Smooth muscle cell (in vitro differentiated cells): ENCODE measurements around the gene MAMLD1. TPM values are rescaled to one million over a fixed set of nuclear protein-coding genes. Genes with fewer than 3 reads are reported as not detected.

Source experiments
- DNase-seq: peaks from one replicate; lab custom pipeline; 2025; ENCODE audit not compliant: unreplicated experiment; lab: John Stamatoyannopoulos, UW
- H2AFZ ChIP-seq: fragments of 200-600 bp; sonication (generic); 2 replicates; pipeline ENCODE4 v1.6.0; 2016; ENCODE audit warnings: antibody characterized with exemption, low read depth, mild to moderate bottlenecking
- H3F3A ChIP-seq: fragments of 200-600 bp; sonication (generic); 2 replicates; pipeline ENCODE4 v1.6.0; 2017; ENCODE audit warnings: antibody characterized with exemption, low read depth
- H3K27ac ChIP-seq: fragments of 200-600 bp; sonication (generic); 2 replicates; pipeline ENCODE4 v1.5.1; 2016; ENCODE audit warnings: low read depth, mild to moderate bottlenecking
- H3K27me3 ChIP-seq: fragments of 200-600 bp; sonication (generic); 2 replicates; pipeline ENCODE4 v1.6.1; 2016; ENCODE audit warnings: low read depth, mild to moderate bottlenecking
- H3K36me3 ChIP-seq: fragments of 200-600 bp; sonication (generic); 2 replicates; pipeline ENCODE4 v1.5.1; 2016; ENCODE audit warnings: low read depth
- H3K4me1 ChIP-seq: fragments of 200-600 bp; sonication (generic); 2 replicates; pipeline ENCODE4 v1.5.1; 2016; ENCODE audit warnings: low read depth
- H3K4me2 ChIP-seq: fragments of 200-600 bp; sonication (generic); 2 replicates; pipeline ENCODE4 v1.6.0; 2016; ENCODE audit warnings: mild to moderate bottlenecking
- H3K4me3 ChIP-seq: fragments of 200-600 bp; sonication (generic); 2 replicates; pipeline ENCODE4 v1.5.1; 2016; ENCODE audit warnings: mild to moderate bottlenecking
- H3K79me2 ChIP-seq: fragments of 200-600 bp; sonication (generic); 2 replicates; pipeline ENCODE4 v1.6.0; 2016; ENCODE audit warnings: low read depth, mild to moderate bottlenecking
- H3K9ac ChIP-seq: fragments of 200-600 bp; sonication (generic); 2 replicates; pipeline ENCODE4 v1.6.0; 2016; ENCODE audit warnings: low read depth
- H3K9me3 ChIP-seq: fragments of 200-600 bp; sonication (generic); replicated peaks from 2 replicates; pipeline ENCODE4 v1.5.1; 2016; ENCODE audit warnings: low read depth
- H4K20me1 ChIP-seq: fragments of 200-600 bp; sonication (generic); 2 replicates; pipeline ENCODE4 v1.6.0; 2016; ENCODE audit warnings: low read depth
- CTCF ChIP-seq: fragments of 200-600 bp; sonication (generic); IDR thresholded peaks from 2 replicates; pipeline ENCODE4 v1.5.1; 2017; ENCODE audit warnings: borderline replicate concordance, mild to moderate bottlenecking, antibody characterized with exemption; ENCODE audit not compliant: insufficient read depth, poor library complexity, severe bottlenecking
- WGBS: methylation state at CpG from one replicate; pipeline ENCODE4 v1.1.7; 2016; ENCODE audit warnings: low lambda C conversion rate; 5-methylcytosine and 5-hydroxymethylcytosine counted together
- polyA plus RNA-seq: library from polyadenylated mRNA; unstranded; fragments of >200 nt; fragmentation: Nextera tagmentation; extraction: Ambion mirVana; gene quantifications from 2 replicates; pipeline ENCODE4 v1.2.1, GENCODE V29; 2016
- total RNA-seq: library from RNA; depleted of rRNA; stranded (reverse); fragments of >200 nt; gene quantifications from 2 replicates; pipeline ENCODE4 v1.2.3, GENCODE V29; 2014

Gene MAMLD1
- total and polyA plus RNA-seq, 2 experiments from 2014 or later = 2.4 to 3.8 TPM

GRCh38 chrX:150546711-150547153, 183.6 kb downstream of the MAMLD1 start:
- Histone ChIP-seq H3K9ac (no peak overlapping the region), H2AFZ (no peak overlapping the region), H3K4me3 (no peak overlapping the region)

GRCh38 chrX:150547375-150548115, 184.4 kb downstream of the MAMLD1 start:
- TF ChIP-seq CTCF = no peak
- Histone ChIP-seq H3K9ac (no peak overlapping the region), H3K27me3 (no peaks in the 10 kb centered on the region), H2AFZ (peak overlapping the region; percentile 82), H3F3A (no peaks in the 10 kb centered on the region), H3K36me3 (no peaks in the 10 kb centered on the region), H3K4me3 (peak overlapping the region; percentile 30), H3K27ac (no peak overlapping the region), H3K79me2 (no peaks in the 10 kb centered on the region), H3K4me1 (no peaks in the 10 kb centered on the region), H3K9me3 (no peaks in the 10 kb centered on the region), H3K4me2 (peak overlapping the region; percentile 79), H4K20me1 (no peaks in the 10 kb centered on the region)
- WGBS = 47% methylated on average over 41 of the region's 54 CpGs
- peak; percentile 7 for DNase-seq

More at GRCh38 chrX:150546711-150547153, 183.6 kb downstream of the MAMLD1 start:
- Histone ChIP-seq H3K4me1 (no peaks in the 10 kb centered on the region), H3K4me2 (no peak overlapping the region), H3K9me3 (no peaks in the 10 kb centered on the region), H3F3A (no peaks in the 10 kb centered on the region), H3K27me3 (no peaks in the 10 kb centered on the region), H3K36me3 (no peaks in the 10 kb centered on the region), H4K20me1 (no peaks in the 10 kb centered on the region), H3K27ac (no peak overlapping the region), H3K79me2 (no peaks in the 10 kb centered on the region)
- TF ChIP-seq CTCF = no peak
- WGBS = 69% methylated on average over 9 of the region's 9 CpGs
- no peak for DNase-seq

- H3K4me2 ChIP-seq = peak overlapping the region; percentile 79
- H3K79me2 ChIP-seq = no peaks in the 10 kb centered on the region
Observed at GRCh38 chrX:150548251-150548650, 185.1 kb downstream of the MAMLD1 start.

More at GRCh38 chrX:150548251-150548650, 185.1 kb downstream of the MAMLD1 start:
- Histone ChIP-seq H3F3A (no peaks in the 10 kb centered on the region), H3K4me3 (peak overlapping the region; percentile 30), H3K27ac (no peak overlapping the region), H3K9me3 (no peaks in the 10 kb centered on the region), H3K27me3 (no peaks in the 10 kb centered on the region), H4K20me1 (no peaks in the 10 kb centered on the region), H3K4me1 (no peaks in the 10 kb centered on the region), H2AFZ (peak overlapping the region; percentile 82), H3K36me3 (no peaks in the 10 kb centered on the region), H3K9ac (no peak overlapping the region)
- DNase-seq = no peak
- WGBS = 79% methylated on average over 4 of the region's 4 CpGs
- TF ChIP-seq CTCF = no peak
